HG03064 (cell line): Measurements from ENCODE around the gene DNASE1L2.
"Not testable (repeated sequence)": the region's sequence is repeated elsewhere in the genome, so short reads cannot be mapped to it uniquely, and the experiment has no call there.

Experiments used
- ATAC-seq: cut with Tn5 transposase; IDR thresholded peaks from one replicate; pipeline ENCODE4 v1.9.1; 2021; ENCODE audit warnings: low read depth; ENCODE audit not compliant: unreplicated experiment

Gene DNASE1L2

DNA sequence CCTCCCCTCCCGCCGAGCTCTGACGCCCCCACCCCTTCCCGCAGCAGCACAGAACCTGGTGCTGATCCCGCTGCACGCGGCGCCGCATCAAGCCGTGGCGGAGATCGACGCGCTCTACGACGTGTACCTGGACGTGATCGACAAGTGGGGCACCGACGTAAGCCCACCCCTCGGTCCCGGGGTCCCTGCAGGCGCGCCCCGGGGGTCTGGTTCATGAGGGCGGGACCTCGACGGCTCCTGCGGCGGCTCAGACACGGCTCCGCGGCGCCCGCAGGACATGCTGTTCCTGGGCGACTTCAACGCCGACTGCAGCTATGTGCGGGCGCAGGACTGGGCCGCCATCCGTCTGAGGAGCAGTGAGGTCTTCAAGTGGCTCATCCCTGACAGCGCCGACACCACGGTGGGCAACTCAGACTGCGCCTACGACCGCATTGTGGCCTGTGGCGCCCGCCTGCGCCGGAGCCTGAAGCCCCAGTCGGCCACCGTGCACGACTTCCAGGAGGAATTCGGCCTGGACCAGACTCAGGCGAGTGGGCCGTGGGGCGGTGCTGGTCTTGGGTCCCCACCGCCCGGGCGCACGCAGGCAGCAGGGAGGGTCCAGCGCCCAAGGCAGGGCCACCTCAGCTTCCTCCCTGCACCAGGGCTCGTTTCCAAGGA is 1.4 kb downstream of the DNASE1L2 start:
- ATAC-seq: no peak

DNA sequence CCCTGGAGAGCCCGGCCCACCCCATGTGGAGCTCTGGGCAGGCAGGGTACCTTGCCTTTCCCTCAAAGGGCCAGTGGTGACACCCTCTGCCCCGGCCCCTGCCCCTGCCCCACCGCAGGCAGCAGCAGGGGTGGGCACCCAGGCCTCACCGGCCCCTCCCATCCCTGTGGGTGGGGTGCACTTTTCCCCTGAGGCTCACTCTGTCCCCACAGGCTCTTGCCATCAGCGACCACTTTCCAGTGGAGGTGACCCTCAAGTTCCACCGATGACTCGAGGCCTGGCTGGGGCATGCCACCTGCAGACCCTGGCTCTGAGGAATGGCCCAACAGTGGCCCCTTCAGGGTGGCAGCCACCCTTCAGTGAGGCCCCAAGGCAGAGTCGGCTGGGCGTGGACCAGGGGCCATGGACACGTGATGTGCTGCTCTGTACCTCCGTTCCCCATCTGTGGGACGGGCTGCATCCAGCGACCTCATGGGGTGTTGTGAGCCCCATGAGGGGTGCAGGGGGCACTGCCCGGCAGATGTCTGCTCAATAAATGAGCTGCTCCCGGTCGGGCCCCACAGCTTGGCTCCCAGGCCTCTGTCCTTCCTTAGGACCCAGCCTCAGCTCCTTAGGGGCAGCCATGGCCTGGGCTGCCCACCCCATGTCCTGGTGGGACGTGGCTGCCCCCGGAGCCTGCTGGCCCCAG is 2.0 kb downstream of the DNASE1L2 start:
- no peak for ATAC-seq

GRCh38 chr16:2238838-2239675 is 2.8 kb downstream of the DNASE1L2 start:
- ATAC-seq: no peak

DNA sequence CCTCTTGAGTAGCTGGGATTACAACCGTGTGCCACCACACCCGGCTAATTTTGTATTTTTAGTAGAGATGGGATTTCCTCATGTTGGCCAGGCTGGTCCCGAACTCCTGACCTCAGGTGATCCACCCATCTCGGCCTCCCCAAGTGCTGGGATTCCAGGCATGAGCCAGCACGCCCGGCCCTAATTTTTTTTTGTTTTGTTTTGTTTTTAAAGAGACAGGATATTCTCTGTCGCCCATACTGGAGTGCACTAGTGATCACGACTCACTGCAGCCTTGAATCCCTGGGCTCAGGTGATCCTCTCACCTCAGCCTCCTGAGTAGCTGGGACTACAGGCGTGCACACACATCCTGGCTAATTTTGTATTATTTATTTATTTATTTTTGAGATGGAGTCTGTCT is 4.1 kb downstream of the DNASE1L2 start:
- not testable (repeated sequence) for ATAC-seq

DNA sequence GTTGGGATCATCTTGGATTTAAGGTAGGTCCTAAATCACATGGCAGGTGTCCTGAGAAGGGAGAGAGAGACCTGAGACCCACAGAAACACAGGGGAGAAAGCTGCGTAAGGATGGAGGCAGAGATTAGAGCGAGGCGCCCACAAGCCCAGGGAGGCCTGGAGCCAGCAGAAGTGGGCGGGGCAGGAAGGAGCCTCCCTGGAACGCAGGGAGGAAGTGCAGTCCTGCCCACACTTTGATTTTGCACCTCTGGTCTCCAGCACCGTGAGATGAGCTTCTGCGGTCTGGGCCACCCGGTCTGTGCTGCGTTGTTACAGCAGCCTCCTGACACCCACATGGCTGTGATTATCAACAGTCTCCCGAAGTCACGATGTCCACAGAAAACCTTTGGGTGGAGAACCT is 6.4 kb downstream of the DNASE1L2 start:
- no peak for ATAC-seq

DNA sequence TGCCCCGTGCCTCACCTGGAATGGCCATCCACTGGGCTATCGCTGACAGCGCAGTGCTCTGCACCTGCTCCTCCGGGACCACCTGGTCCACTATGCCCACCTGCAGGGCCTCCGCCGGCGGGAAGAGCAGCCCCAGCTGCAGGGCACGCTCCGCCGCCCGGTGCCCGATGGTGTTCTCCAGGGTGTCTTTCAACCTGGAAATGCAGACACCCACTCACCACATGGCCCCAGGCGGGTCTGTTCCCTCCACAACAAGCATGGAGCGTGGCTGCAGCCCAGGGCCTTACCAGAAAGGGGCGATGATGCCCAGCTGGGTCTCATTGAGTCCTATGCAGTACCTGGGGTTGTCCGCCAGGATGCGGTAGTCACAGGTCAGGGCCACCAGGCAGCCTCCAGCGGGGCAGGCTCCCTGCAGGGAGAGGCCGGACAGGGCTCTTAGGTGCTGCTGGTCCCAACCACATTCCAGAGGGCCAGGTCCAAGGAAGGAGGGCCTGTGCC is 6.8 kb downstream of the DNASE1L2 start:
- ATAC-seq: no peak

DNA sequence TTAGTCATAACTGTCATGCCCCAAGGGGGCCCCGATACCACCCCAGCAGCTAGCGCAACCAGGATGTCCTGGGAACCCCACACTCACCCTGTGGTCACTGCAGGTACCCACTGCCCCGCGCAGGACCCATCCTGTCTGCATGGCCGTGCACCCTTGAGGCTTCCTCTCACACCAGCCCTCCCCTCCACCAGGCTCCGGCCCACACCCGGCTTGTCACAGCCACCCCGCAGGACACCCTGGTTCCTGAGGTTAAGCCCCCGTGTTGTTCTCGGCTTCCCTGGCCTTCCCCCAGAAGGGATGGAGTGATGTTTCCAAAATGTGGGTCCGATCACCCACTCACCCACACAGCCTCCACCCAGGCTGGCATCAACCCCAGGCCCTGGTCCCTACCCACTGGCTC is 7.5 kb downstream of the DNASE1L2 start:
- no peak for ATAC-seq

DNA sequence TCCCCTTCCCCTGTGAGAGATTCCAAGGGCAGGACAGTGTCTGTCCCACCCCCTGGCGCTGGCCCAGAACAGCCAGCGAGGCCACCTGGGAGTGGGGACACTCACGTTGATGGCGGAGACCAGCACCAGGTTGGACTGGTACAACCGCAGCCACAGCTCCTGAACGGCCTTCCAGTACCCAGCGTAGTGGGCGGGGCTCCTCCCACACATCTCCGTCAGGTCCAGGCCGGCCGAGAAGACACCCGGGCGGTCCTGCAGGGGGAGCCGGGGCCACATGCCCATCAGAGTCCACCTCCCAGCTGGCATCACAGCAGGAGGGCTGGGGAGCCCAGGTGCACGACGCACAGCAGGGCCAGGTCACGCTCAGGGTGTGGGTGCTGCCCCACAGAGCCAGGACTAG is 8.1 kb downstream of the DNASE1L2 start:
- ATAC-seq: no peak

- no peak for ATAC-seq
These were observed 8.9 kb downstream of the DNASE1L2 start for GRCh38 chr16:2244926-2245795.

DNA sequence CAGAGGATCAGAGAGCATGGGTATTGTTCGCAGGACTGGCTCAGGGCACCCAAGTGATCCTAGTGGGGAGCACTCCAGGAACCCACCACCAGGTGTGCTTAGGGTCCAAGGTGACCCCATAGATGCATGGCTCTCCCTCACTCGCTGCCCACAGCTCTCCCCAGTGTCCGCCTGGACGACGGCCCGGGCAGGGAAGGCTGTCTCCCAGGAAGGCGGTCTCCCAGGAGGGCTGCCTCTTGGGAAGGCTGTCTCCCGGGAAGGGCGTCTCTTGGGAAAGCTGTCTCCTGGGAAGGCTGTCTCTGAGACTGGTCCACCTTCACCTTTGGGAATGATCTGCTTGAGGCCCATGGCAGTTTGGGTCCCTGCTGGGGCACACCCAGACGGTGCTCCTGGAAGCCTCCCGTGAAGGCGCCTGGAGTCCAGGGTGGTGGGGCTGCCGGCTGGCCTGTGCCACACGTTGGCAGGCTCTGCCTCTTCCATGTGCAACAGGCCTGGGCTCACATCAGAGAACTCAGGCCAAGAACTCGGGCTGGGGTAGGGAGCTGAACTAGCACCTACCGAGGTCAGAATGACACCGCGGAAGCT is 10.1 kb downstream of the DNASE1L2 start:
- ATAC-seq: no peak

GRCh38 chr16:2250652-2251295 is 14.5 kb downstream of the DNASE1L2 start:
- peak; percentile 6 for ATAC-seq

GRCh38 chr16:2251296-2252111 is 15.3 kb downstream of the DNASE1L2 start, which contains the start of gene ECI1:
Gene ECI1, minus strand, starts transcription at chr16:2251587. Its CDS starts 21 bp downstream, at chr16:2251566.
- peak; percentile 79 for ATAC-seq

GRCh38 chr16:2252806-2253148 is 16.5 kb downstream of the DNASE1L2 start:
- ATAC-seq: no peak

DNA sequence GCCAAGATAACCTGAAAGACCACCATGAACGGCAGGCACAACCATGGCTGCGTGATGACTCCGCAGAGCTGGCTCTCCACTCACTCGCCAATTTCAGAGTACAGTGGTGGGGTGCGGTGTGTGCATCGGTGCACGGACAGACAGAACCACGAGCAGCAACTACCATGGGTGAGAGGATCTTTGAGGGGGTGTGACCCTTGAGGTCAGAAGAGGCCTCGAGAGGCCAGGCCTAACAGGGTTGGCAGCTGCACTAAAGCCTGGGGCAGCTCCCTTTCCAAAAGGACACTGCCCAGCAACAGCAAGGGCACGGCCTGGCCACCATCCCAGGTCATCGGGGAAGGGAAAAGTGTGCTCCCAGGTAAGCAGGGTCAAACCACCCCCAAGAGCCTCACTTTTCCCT is 17.0 kb downstream of the DNASE1L2 start:
- ATAC-seq: no peak

DNA sequence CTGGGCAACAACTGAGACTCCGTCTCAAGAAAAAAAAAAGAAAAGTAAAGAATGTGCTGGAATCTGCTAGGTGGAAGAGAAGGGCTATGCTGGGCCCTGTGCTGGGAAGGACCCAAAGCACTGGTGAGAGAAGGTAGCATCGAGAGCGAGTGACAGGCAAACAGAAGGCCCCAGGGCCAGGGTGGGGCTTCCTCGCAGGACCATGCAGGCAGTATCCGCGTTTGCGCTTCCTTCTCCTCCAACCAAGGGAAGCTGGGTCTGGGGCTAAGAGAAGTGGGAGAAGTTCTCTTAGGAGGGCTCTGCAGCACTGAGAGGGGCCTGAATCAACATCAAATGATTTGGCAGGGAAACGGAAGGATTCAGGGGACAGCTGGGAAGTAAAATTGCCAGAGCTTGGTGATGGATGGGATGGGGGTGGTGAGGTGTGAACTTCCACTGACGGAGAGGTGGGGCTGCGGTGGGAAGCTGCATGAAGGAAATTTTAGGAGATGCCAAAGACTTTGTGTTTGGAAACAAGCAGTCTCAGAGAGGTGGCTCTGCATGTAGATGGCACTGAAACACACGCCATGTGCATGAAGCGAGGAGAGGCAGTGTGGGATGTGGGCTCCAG is 20.4 kb downstream of the DNASE1L2 start:
- no peak for ATAC-seq

DNA sequence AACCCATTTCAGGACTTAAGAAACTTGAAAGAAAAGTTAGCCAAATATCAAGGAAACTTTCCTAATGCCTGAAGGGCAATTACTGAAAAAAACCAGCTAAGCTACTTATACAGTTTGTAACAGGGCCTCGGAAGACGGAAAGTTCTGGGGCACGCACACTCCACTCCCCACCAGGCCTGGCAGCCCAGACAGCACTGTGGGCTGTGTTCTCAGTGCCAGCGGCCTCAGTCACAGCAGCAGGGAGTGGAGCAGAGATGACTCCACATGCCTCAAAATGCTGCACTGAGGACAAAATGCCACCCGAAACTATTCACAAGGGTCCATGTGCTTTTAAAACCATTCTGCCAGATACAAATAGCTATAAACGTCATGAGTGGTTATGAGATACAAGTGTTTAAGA is 21.5 kb downstream of the DNASE1L2 start:
- no peak for ATAC-seq

GRCh38 chr16:2258530-2258929 is 22.3 kb downstream of the DNASE1L2 start:
- ATAC-seq: not testable (repeated sequence)

- ATAC-seq: no peak
These were observed 24.0 kb downstream of the DNASE1L2 start for GRCh38 chr16:2260250-2260649.
